GM10248 (cell line): ENCODE data around the gene RNF217.

Source experiments
- CTCF ChIA-PET: fragments of 300-600 bp; sonication (Branson Sonifier 250); formaldehyde crosslinking; extraction: SDS; loops from one replicate; lab custom pipeline; 2021; ENCODE audit warnings: antibody characterized with exemption; lab: Yijun Ruan, JAX
- POLR2A ChIA-PET: fragments of 350-650 bp; sonication (Branson Sonifier 250); formaldehyde crosslinking; extraction: SDS; loops from one replicate; lab custom pipeline; 2020; ENCODE audit warnings: antibody characterized with exemption; lab: Yijun Ruan, JAX
- DNase-seq: peaks from one replicate; pipeline ENCODE4 v3.0.0; 2012; ENCODE audit errors: extremely low spot score
- CTCF ChIP-seq: IDR thresholded peaks from 2 replicates; pipeline ENCODE4 v1.5.1; 2012; ENCODE audit warnings: mild to moderate bottlenecking, low read depth; ENCODE audit errors: extremely low read depth, missing control alignments, control extremely low read depth

The RNF217 gene

GRCh38 chr6:124978451-124979293 is 16.4 kb downstream of the RNF217 start:
- DNase-seq, result no peak
- POLR2A ChIA-PET, result interaction anchor here (0.6 kb wide), 1 partner anchor 525 kb away, joined by 3 read pairs; no protein-coding TSS in a partner anchor
- CTCF ChIA-PET, result interaction anchor here (1.3 to 1.4 kb wide), 2 partner anchors 11 kb away, joined by 3 read pairs; no protein-coding TSS in a partner anchor
- TF ChIP-seq CTCF, result no peak

- CTCF ChIA-PET, result interaction anchor here (1.3 to 1.4 kb wide), 2 partner anchors 10 to 12 kb away, joined by 3 read pairs; no protein-coding TSS in a partner anchor
- DNase-seq, result no peak
- POLR2A ChIA-PET, result no interaction called here
- no peak for TF ChIP-seq CTCF
These were observed 17.0 kb downstream of the RNF217 start for GRCh38 chr6:124979294-124979678.

- POLR2A ChIA-PET, result no interaction called here
- CTCF ChIA-PET, result no interaction called here
- no peak for DNase-seq
- TF ChIP-seq CTCF, result no peak
These were observed 20.4 kb downstream of the RNF217 start for GRCh38 chr6:124982669-124983068.

- ChIA-PET CTCF (interaction anchor here (1.4 kb wide), 1 partner anchor 8 kb away, joined by 3 read pairs; no protein-coding TSS in a partner anchor), POLR2A (no interaction called here)
- no peak for DNase-seq
- TF ChIP-seq CTCF, result no peak
These were observed 21.3 kb downstream of the RNF217 start for GRCh38 chr6:124983383-124984083.

GRCh38 chr6:124984668-124985338 is 22.6 kb downstream of the RNF217 start:
- POLR2A ChIA-PET, result no interaction called here
- CTCF ChIA-PET, result interaction anchor here (1.4 kb wide), 1 partner anchor 10 kb away, joined by 3 read pairs; no protein-coding TSS in a partner anchor
- no peak for DNase-seq
- no peak for TF ChIP-seq CTCF

- DNase-seq, result no peak
- ChIA-PET POLR2A (no interaction called here), CTCF (no interaction called here)
- no peak for TF ChIP-seq CTCF
These were observed 23.9 kb downstream of the RNF217 start for GRCh38 chr6:124986164-124986563.
